H9 (cell line): ENCODE data around the gene FNDC3B. TPM values are rescaled to one million over a fixed set of nuclear protein-coding genes. Genes with fewer than 3 reads are reported as not detected.

ENCODE experiments used
- DNase-seq: peaks from one replicate; pipeline ENCODE4 v3.0.0-alpha.2; 2017
- H2AFZ ChIP-seq: one replicate; pipeline ENCODE4 v1.6.1; 2013; ENCODE audit warnings: mild to moderate bottlenecking, low read length, control low read depth, moderate library complexity
- H2AK5ac ChIP-seq: 2 replicates; pipeline ENCODE4 v1.6.1; 2013; ENCODE audit warnings: low read length, control low read depth, mixed read lengths; ENCODE audit not compliant: insufficient read length
- H2BK120ac ChIP-seq: one replicate; pipeline ENCODE4 v1.6.1; 2013; ENCODE audit warnings: low read depth, mild to moderate bottlenecking, low read length, control low read depth, inconsistent platforms; ENCODE audit not compliant: poor library complexity, severe bottlenecking
- H2BK12ac ChIP-seq: 2 replicates; pipeline ENCODE4 v1.6.1; 2013; ENCODE audit warnings: low read length, control low read depth, mixed read lengths, low read depth; ENCODE audit not compliant: insufficient read length
- H2BK15ac ChIP-seq: 2 replicates; pipeline ENCODE4 v1.6.1; 2013; ENCODE audit warnings: low read depth, low read length, control low read depth
- H2BK20ac ChIP-seq: one replicate; pipeline ENCODE4 v1.6.1; 2013; ENCODE audit warnings: low read depth, mild to moderate bottlenecking, low read length, control low read depth, inconsistent platforms; ENCODE audit not compliant: poor library complexity, severe bottlenecking
- H2BK5ac ChIP-seq: 2 replicates; pipeline ENCODE4 v1.6.1; 2013; ENCODE audit warnings: low read length, control low read depth, mixed read lengths; ENCODE audit not compliant: insufficient read length
- H3K14ac ChIP-seq: 2 replicates; pipeline ENCODE4 v1.6.1; 2013; ENCODE audit warnings: low read length, control low read depth; ENCODE audit not compliant: insufficient read depth
- H3K18ac ChIP-seq: 2 replicates; pipeline ENCODE4 v1.6.1; 2013; ENCODE audit warnings: low read depth, mild to moderate bottlenecking, mixed read lengths, low read length, control low read depth; ENCODE audit not compliant: insufficient read length
- H3K23ac ChIP-seq: 2 replicates; pipeline ENCODE4 v1.6.1; 2013; ENCODE audit warnings: low read length, control low read depth, mixed read lengths, low read depth; ENCODE audit not compliant: insufficient read length
- H3K23me2 ChIP-seq: 2 replicates; pipeline ENCODE4 v1.6.1; 2013; ENCODE audit warnings: low read depth, mild to moderate bottlenecking, mixed read lengths, low read length, control low read depth; ENCODE audit not compliant: insufficient read length, poor library complexity, severe bottlenecking
- H3K27ac ChIP-seq: 2 replicates; pipeline ENCODE4 v1.5.1; 2013; ENCODE audit warnings: low read length, control low read depth, mixed read lengths, low read depth; ENCODE audit not compliant: insufficient read length
- H3K27me3 ChIP-seq: 2 replicates; pipeline ENCODE4 v1.6.1; 2013; ENCODE audit warnings: low read length, control low read depth, inconsistent platforms; ENCODE audit not compliant: insufficient read depth
- H3K4ac ChIP-seq: 2 replicates; pipeline ENCODE4 v1.6.1; 2013; ENCODE audit warnings: low read depth, mild to moderate bottlenecking, control low read depth, inconsistent platforms, low read length, moderate library complexity
- H3K4me1 ChIP-seq: 2 replicates; pipeline ENCODE4 v1.6.1; 2013; ENCODE audit warnings: low read length, control low read depth, inconsistent platforms; ENCODE audit not compliant: insufficient read depth
- H3K4me2 ChIP-seq: 2 replicates; pipeline ENCODE4 v1.6.1; 2013; ENCODE audit warnings: low read length, control low read depth, mixed read lengths; ENCODE audit not compliant: insufficient read length, insufficient read depth
- H3K56ac ChIP-seq: 2 replicates; pipeline ENCODE4 v1.6.1; 2013; ENCODE audit warnings: low read depth, mild to moderate bottlenecking, mixed read lengths, low read length, control low read depth; ENCODE audit not compliant: insufficient read length
- H3K79me1 ChIP-seq: 2 replicates; pipeline ENCODE4 v1.6.1; 2013; ENCODE audit warnings: low read depth, mild to moderate bottlenecking, moderate library complexity, low read length, control low read depth, inconsistent platforms; ENCODE audit not compliant: insufficient read depth, poor library complexity, severe bottlenecking
- H3K79me2 ChIP-seq: 2 replicates; pipeline ENCODE4 v1.6.1; 2013; ENCODE audit warnings: low read length, control low read depth, inconsistent platforms; ENCODE audit not compliant: insufficient read depth
- H3K9ac ChIP-seq: 2 replicates; pipeline ENCODE4 v1.6.1; 2013; ENCODE audit warnings: low read length, control low read depth, mixed read lengths; ENCODE audit not compliant: insufficient read length; ENCODE audit errors: extremely low read depth
- H3K9me3 ChIP-seq: one replicate; pipeline ENCODE4 v1.6.1; 2013; ENCODE audit warnings: low read depth, low read length, inconsistent platforms; ENCODE audit not compliant: control insufficient read depth
- H3T11ph ChIP-seq: one replicate; pipeline ENCODE4 v1.6.1; 2013; ENCODE audit warnings: mild to moderate bottlenecking, low read length, control low read depth, inconsistent platforms
- H4K20me1 ChIP-seq: one replicate; pipeline ENCODE4 v1.6.1; 2013; ENCODE audit not compliant: control insufficient read depth, insufficient read length, insufficient read depth
- H4K5ac ChIP-seq: 2 replicates; pipeline ENCODE4 v1.6.1; 2013; ENCODE audit warnings: low read depth, mild to moderate bottlenecking, mixed read lengths, low read length, control low read depth; ENCODE audit not compliant: insufficient read length
- H4K8ac ChIP-seq: replicated peaks from 2 replicates; pipeline ENCODE4 v1.6.1; 2013; ENCODE audit warnings: low read length, control low read depth, mixed read lengths, low read depth; ENCODE audit not compliant: insufficient read length
- H4K91ac ChIP-seq: 2 replicates; pipeline ENCODE4 v1.6.1; 2013; ENCODE audit warnings: low read depth, mild to moderate bottlenecking, moderate library complexity, mixed read lengths, low read length, control low read depth; ENCODE audit not compliant: insufficient read length
- H3K27ac Mint-ChIP-seq, 3 experiments: 2 replicates in 2 of 3; 3 replicates in 1 of 3; pipeline ENCODE4 v1.8.0; 2020 to 2021; ENCODE audit warnings: mixed read lengths in 3 of 3, mild to moderate bottlenecking in 1 of 3, moderate library complexity in 1 of 3
- H3K27me3 Mint-ChIP-seq: 2 replicates; pipeline ENCODE4 v1.8.0; 2021; ENCODE audit warnings: low read depth, mild to moderate bottlenecking, moderate library complexity, mixed read lengths
- H3K36me3 Mint-ChIP-seq, 3 experiments: 2 replicates in 2 of 3; 3 replicates in 1 of 3; pipeline ENCODE4 v1.8.0; 2020 to 2021; ENCODE audit warnings: low read depth in 3 of 3, mixed read lengths in 3 of 3; ENCODE audit not compliant: insufficient read depth in 1 of 3
- H3K4me1 Mint-ChIP-seq, 2 experiments: 2 replicates each; pipeline ENCODE4 v1.8.0; 2020; ENCODE audit warnings: mixed read lengths in 2 of 2
- H3K4me3 Mint-ChIP-seq, 2 experiments: 2 replicates in 1 of 2; 3 replicates in 1 of 2; pipeline ENCODE4 v1.8.0; 2020 to 2021; ENCODE audit warnings: mild to moderate bottlenecking in 2 of 2, mixed read lengths in 2 of 2, moderate library complexity in 1 of 2
- H3K9me3 Mint-ChIP-seq, 2 experiments: 2 replicates in 1 of 2; 3 replicates in 1 of 2; pipeline ENCODE4 v1.8.0; 2020; ENCODE audit warnings: mild to moderate bottlenecking in 2 of 2, mixed read lengths in 2 of 2, moderate library complexity in 1 of 2
- CTCF ChIP-seq: fragments of 200-600 bp; sonication (generic); conservative IDR thresholded peaks from 3 replicates; pipeline ENCODE4 v1.8.0; 2021; ENCODE audit warnings: antibody characterized with exemption, mild to moderate bottlenecking
- WGBS: extraction: QIAGEN DNeasy Blood & Tissue Kit; methylation state at CpG from one replicate; pipeline ENCODE4 v1.1.7; 2013; ENCODE audit warnings: missing lambda C conversion rate, low lambda C conversion rate, mixed read lengths; ENCODE audit not compliant: insufficient read length; ENCODE audit errors: extremely low coverage; 5-methylcytosine and 5-hydroxymethylcytosine counted together
- total RNA-seq: library from RNA; stranded (reverse); gene quantifications from 2 replicates; pipeline ENCODE4 v1.2.1, GENCODE V29; 2021

FNDC3B gene
- total RNA-seq, 1 experiment from 2014 or later: 43.8 TPM

GRCh38 chr3:172085557-172085895, 46.1 kb downstream of the FNDC3B start:
- no peaks in the 10 kb centered on the region for H3K9me3 Mint-ChIP-seq
- no peak overlapping the region for H3K18ac ChIP-seq
- H3K79me1 ChIP-seq: no peaks in the 10 kb centered on the region
- no peaks in the 10 kb centered on the region for H3K23me2 ChIP-seq
- no peak overlapping the region for H2BK12ac ChIP-seq
- H2AFZ ChIP-seq: no peak overlapping the region
- H3K4me3 Mint-ChIP-seq: no peak overlapping the region
- WGBS: no CpG with 5 or more reads among the region's 2 CpGs
- no peaks in the 10 kb centered on the region for H3K27me3 ChIP-seq
- no peak overlapping the region for H3K4me2 ChIP-seq
- TF ChIP-seq CTCF: no peak
- no peak overlapping the region for H2BK20ac ChIP-seq
- no peaks in the 10 kb centered on the region for H4K20me1 ChIP-seq
- H2BK5ac ChIP-seq: no peak overlapping the region
- H3K4ac ChIP-seq: no peak overlapping the region
- no peak overlapping the region for H4K91ac ChIP-seq
- H4K5ac ChIP-seq: no peak overlapping the region
- H3K4me1 Mint-ChIP-seq: peaks cover 31 to 36% of the 10 kb centered on the region in 2 experiments
- no peak overlapping the region for H3K9ac ChIP-seq
- no peak overlapping the region for H4K8ac ChIP-seq
- H3K23ac ChIP-seq: no peak overlapping the region
- H3K14ac ChIP-seq: no peak overlapping the region
- no peak overlapping the region for H3T11ph ChIP-seq
- no peak overlapping the region for H3K27ac ChIP-seq
- H3K79me2 ChIP-seq: peaks cover 9% of the 10 kb centered on the region; the same call in 1 of the 2 replicates
- no peaks in the 10 kb centered on the region for H3K27me3 Mint-ChIP-seq
- H3K27ac Mint-ChIP-seq: no peak overlapping the region
- no peak for DNase-seq
- no peak overlapping the region for H2BK120ac ChIP-seq
- H3K4me1 ChIP-seq: peaks cover 6% of the 10 kb centered on the region; the same call in 1 of the 2 replicates
- H2AK5ac ChIP-seq: no peak overlapping the region
- no peak overlapping the region for H3K56ac ChIP-seq
- H3K36me3 Mint-ChIP-seq: peaks cover 13 to 25% (median 24%) of the 10 kb centered on the region in 3 experiments; a peak in 6 of 7 replicates
- no peaks in the 10 kb centered on the region for H3K9me3 ChIP-seq
- H2BK15ac ChIP-seq: no peak overlapping the region
